ENCODE data around the gene LRRK2. TPM values are rescaled to one million over a fixed set of nuclear protein-coding genes. Genes with fewer than 3 reads are reported as not detected.

LRRK2 gene
- total RNA-seq, 1 donor from 2014 or later: not detected

GRCh38 chr12:40344312-40344711, 119.5 kb downstream of the LRRK2 start:
- no peaks in the 10 kb centered on the region for H3K36me3 Mint-ChIP-seq (ENCODE audit: unreplicated experiment)
- H3K4me3 Mint-ChIP-seq (ENCODE audit: unreplicated experiment): no peak overlapping the region
- H3K27me3 Mint-ChIP-seq (ENCODE audit: unreplicated experiment): no peaks in the 10 kb centered on the region
- DNase-seq: no peak
- no peak for TF ChIP-seq CTCF (IDR thresholded peaks at IDR 0.05; ENCODE audit: partially characterized antibody, unreplicated experiment)
- no peaks in the 10 kb centered on the region for H3K9me3 Mint-ChIP-seq (ENCODE audit: unreplicated experiment)
- H3K4me1 Mint-ChIP-seq (ENCODE audit: low read depth, unreplicated experiment): peaks cover 2% of the 10 kb centered on the region
- H3K27ac Mint-ChIP-seq (ENCODE audit: unreplicated experiment): no peak overlapping the region

GRCh38 chr12:40351976-40352375, 127.2 kb downstream of the LRRK2 start:
- no peak for DNase-seq
- Mint-ChIP-seq H3K27ac (ENCODE audit: unreplicated experiment) (peak overlapping the region; percentile 83), H3K36me3 (ENCODE audit: unreplicated experiment) (peaks cover 4% of the 10 kb centered on the region), H3K4me3 (ENCODE audit: unreplicated experiment) (no peak overlapping the region), H3K27me3 (ENCODE audit: unreplicated experiment) (peaks cover 2% of the 10 kb centered on the region), H3K9me3 (ENCODE audit: unreplicated experiment) (peaks cover 9% of the 10 kb centered on the region), H3K4me1 (ENCODE audit: low read depth, unreplicated experiment) (peaks cover 2% of the 10 kb centered on the region)
- TF ChIP-seq CTCF (IDR thresholded peaks at IDR 0.05; ENCODE audit: partially characterized antibody, unreplicated experiment): no peak

- Mint-ChIP-seq H3K4me1 (ENCODE audit: low read depth, unreplicated experiment) (no peaks in the 10 kb centered on the region), H3K4me3 (ENCODE audit: unreplicated experiment) (no peak overlapping the region), H3K27me3 (ENCODE audit: unreplicated experiment) (no peaks in the 10 kb centered on the region), H3K27ac (ENCODE audit: unreplicated experiment) (no peak overlapping the region), H3K36me3 (ENCODE audit: unreplicated experiment) (no peaks in the 10 kb centered on the region), H3K9me3 (ENCODE audit: unreplicated experiment) (no peaks in the 10 kb centered on the region)
- DNase-seq: no peak
- peak; percentile 38 for TF ChIP-seq CTCF (IDR thresholded peaks at IDR 0.05; ENCODE audit: partially characterized antibody, unreplicated experiment)
These were observed 150.3 kb downstream of the LRRK2 start for GRCh38 chr12:40375076-40375475.

GRCh38 chr12:40376533-40377267, 151.9 kb downstream of the LRRK2 start:
- no peak overlapping the region for H3K27ac Mint-ChIP-seq (ENCODE audit: unreplicated experiment)
- no peaks in the 10 kb centered on the region for H3K36me3 Mint-ChIP-seq (ENCODE audit: unreplicated experiment)
- no peaks in the 10 kb centered on the region for H3K27me3 Mint-ChIP-seq (ENCODE audit: unreplicated experiment)
- no peak overlapping the region for H3K4me3 Mint-ChIP-seq (ENCODE audit: unreplicated experiment)
- no peak for DNase-seq
- TF ChIP-seq CTCF (IDR thresholded peaks at IDR 0.05; ENCODE audit: partially characterized antibody, unreplicated experiment): no peak
- no peaks in the 10 kb centered on the region for H3K9me3 Mint-ChIP-seq (ENCODE audit: unreplicated experiment)
- H3K4me1 Mint-ChIP-seq (ENCODE audit: low read depth, unreplicated experiment): no peaks in the 10 kb centered on the region

GRCh38 chr12:40378691-40379090, 153.9 kb downstream of the LRRK2 start:
- DNase-seq: no peak
- TF ChIP-seq CTCF (IDR thresholded peaks at IDR 0.05; ENCODE audit: partially characterized antibody, unreplicated experiment): no peak
- H3K4me3 Mint-ChIP-seq (ENCODE audit: unreplicated experiment): no peak overlapping the region
- H3K36me3 Mint-ChIP-seq (ENCODE audit: unreplicated experiment): no peaks in the 10 kb centered on the region
- peaks cover 2% of the 10 kb centered on the region for H3K27me3 Mint-ChIP-seq (ENCODE audit: unreplicated experiment)
- peaks cover 4% of the 10 kb centered on the region for H3K9me3 Mint-ChIP-seq (ENCODE audit: unreplicated experiment)
- H3K27ac Mint-ChIP-seq (ENCODE audit: unreplicated experiment): no peak overlapping the region
- H3K4me1 Mint-ChIP-seq (ENCODE audit: low read depth, unreplicated experiment): no peaks in the 10 kb centered on the region

Data from glutamatergic neuron (in vitro differentiated cells).